ENCODE data around the gene WNT9B.
"Not testable (repeated sequence)": the region's sequence is repeated elsewhere in the genome, so short reads cannot be mapped to it uniquely, and the experiment has no call there.

The WNT9B gene

GRCh38 chr17:46822388-46822921 is 28.9 kb upstream of the WNT9B start:
- no peak for DNase-seq

GRCh38 chr17:46823657-46824056 is 27.7 kb upstream of the WNT9B start:
- DNase-seq: no peak

GRCh38 chr17:46826116-46826515 is 25.3 kb upstream of the WNT9B start:
- DNase-seq: no peak

GRCh38 chr17:46827274-46827673 is 24.1 kb upstream of the WNT9B start:
- no peak for DNase-seq

GRCh38 chr17:46831573-46832330 is 19.6 kb upstream of the WNT9B start:
- no peak for DNase-seq

GRCh38 chr17:46832331-46832821 is 19.0 kb upstream of the WNT9B start:
- DNase-seq: no peak

GRCh38 chr17:46832945-46833839 is 18.2 kb upstream of the WNT9B start:
- DNase-seq: no peak

- DNase-seq: no peak
Observed at GRCh38 chr17:46833840-46834208, 17.6 kb upstream of the WNT9B start.

- DNase-seq: no peak
Observed at GRCh38 chr17:46834846-46835245, 16.5 kb upstream of the WNT9B start.

- no peak for DNase-seq
Observed at GRCh38 chr17:46836500-46836899, 14.9 kb upstream of the WNT9B start.

GRCh38 chr17:46837521-46837920 is 13.9 kb upstream of the WNT9B start:
- DNase-seq: no peak

- no peak for DNase-seq
Observed at GRCh38 chr17:46839211-46839610, 12.2 kb upstream of the WNT9B start.

GRCh38 chr17:46840596-46840995 is 10.8 kb upstream of the WNT9B start:
- not testable (repeated sequence) for DNase-seq

GRCh38 chr17:46841561-46842379 is 9.6 kb upstream of the WNT9B start:
- no peak for DNase-seq

GRCh38 chr17:46842835-46843234 is 8.5 kb upstream of the WNT9B start:
- DNase-seq: no peak

- no peak for DNase-seq
Observed at GRCh38 chr17:46847204-46848191, 3.9 kb upstream of the WNT9B start.

- DNase-seq: no peak
Observed at GRCh38 chr17:46848534-46848933, 2.8 kb upstream of the WNT9B start.

- DNase-seq: no peak
Observed at GRCh38 chr17:46850688-46851028, 725 bp upstream of the WNT9B start.

- DNase-seq: no peak
Observed at GRCh38 chr17:46853896-46854444, 2.6 kb downstream of the WNT9B start.

- no peak for DNase-seq
Observed at GRCh38 chr17:46854515-46854914, 3.1 kb downstream of the WNT9B start.

- DNase-seq: no peak
Observed at GRCh38 chr17:46854948-46855347, 3.6 kb downstream of the WNT9B start.

Measured in DMS153 (cell line).